Neural crest cell (in vitro differentiated cells): ENCODE results near the gene VPS45. TPM values are rescaled to one million over a fixed set of nuclear protein-coding genes. Genes with fewer than 3 reads are reported as not detected.

ENCODE experiments used
- DNase-seq: peaks from one replicate; pipeline ENCODE4 v3.0.0; 2021; ENCODE audit warnings: low read depth, mixed read lengths, low spot score
- H3K27ac Mint-ChIP-seq: one replicate; pipeline ENCODE4 v1.8.0; 2021; ENCODE audit warnings: mild to moderate bottlenecking, mixed read lengths; ENCODE audit not compliant: unreplicated experiment
- H3K27me3 Mint-ChIP-seq: 2 replicates; pipeline ENCODE4 v1.8.0; 2021; ENCODE audit warnings: low read depth, mild to moderate bottlenecking, mixed read lengths
- H3K36me3 Mint-ChIP-seq: 2 replicates; pipeline ENCODE4 v1.8.0; 2021; ENCODE audit warnings: low read depth, mild to moderate bottlenecking, mixed read lengths
- H3K4me1 Mint-ChIP-seq: 2 replicates; pipeline ENCODE4 v1.8.0; 2021; ENCODE audit warnings: mixed read lengths
- H3K4me3 Mint-ChIP-seq: one replicate; pipeline ENCODE4 v1.8.0; 2021; ENCODE audit warnings: mild to moderate bottlenecking, mixed read lengths
- H3K9me3 Mint-ChIP-seq: 2 replicates; pipeline ENCODE4 v1.8.0; 2021; ENCODE audit warnings: mixed read lengths
- CTCF ChIP-seq: fragments of 200-600 bp; sonication (generic); conservative IDR thresholded peaks from 2 replicates; pipeline ENCODE4 v1.5.0; 2021; ENCODE audit warnings: antibody characterized with exemption, mild to moderate bottlenecking
- total RNA-seq: library from RNA; stranded (reverse); gene quantifications from 2 replicates; pipeline ENCODE4 v1.2.1, GENCODE V29; 2021

Gene VPS45
- total RNA-seq, 1 donor from 2014 or later: 48.8 TPM

DNA sequence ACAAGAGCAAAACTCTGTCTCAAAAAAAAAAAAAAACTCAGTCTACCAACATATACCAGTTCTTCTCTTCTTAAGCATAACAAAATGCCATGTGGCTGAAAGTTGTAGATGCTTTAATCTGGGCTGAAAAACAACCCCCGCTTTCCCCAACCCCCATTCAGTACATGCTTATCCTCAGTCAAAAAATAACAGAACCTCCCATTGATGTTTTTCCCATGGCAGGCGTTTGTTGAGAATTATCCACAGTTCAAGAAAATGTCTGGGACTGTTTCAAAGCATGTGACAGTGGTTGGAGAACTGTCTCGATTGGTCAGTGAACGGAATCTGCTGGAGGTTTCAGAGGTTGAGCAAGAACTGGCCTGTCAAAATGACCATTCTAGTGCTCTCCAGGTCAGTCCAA, 14.9 kb downstream of the VPS45 start:
- Mint-ChIP-seq H3K4me1 (peaks cover 8% of the 10 kb centered on the region), H3K27ac (no peak overlapping the region), H3K9me3 (no peaks in the 10 kb centered on the region), H3K27me3 (no peaks in the 10 kb centered on the region), H3K36me3 (peaks cover 9% of the 10 kb centered on the region), H3K4me3 (no peak overlapping the region)
- TF ChIP-seq CTCF: no peak
- DNase-seq: no peak

- DNase-seq: no peak
- Mint-ChIP-seq H3K27ac (no peak overlapping the region), H3K4me1 (peaks cover 8% of the 10 kb centered on the region), H3K27me3 (no peaks in the 10 kb centered on the region), H3K36me3 (peaks cover 10% of the 10 kb centered on the region), H3K4me3 (no peak overlapping the region), H3K9me3 (no peaks in the 10 kb centered on the region)
- TF ChIP-seq CTCF: no peak
Measured at GRCh38 chr1:150083907-150084306, 16.3 kb downstream of the VPS45 start.

- peaks cover 8% of the 10 kb centered on the region for H3K4me1 Mint-ChIP-seq
- H3K27me3 Mint-ChIP-seq: no peaks in the 10 kb centered on the region
- no peak overlapping the region for H3K27ac Mint-ChIP-seq
- H3K4me3 Mint-ChIP-seq: no peak overlapping the region
- H3K9me3 Mint-ChIP-seq: no peaks in the 10 kb centered on the region
- DNase-seq: no peak
- no peak for TF ChIP-seq CTCF
- peaks cover 9% of the 10 kb centered on the region for H3K36me3 Mint-ChIP-seq
Measured at GRCh38 chr1:150085406-150085805, 17.8 kb downstream of the VPS45 start.

DNA sequence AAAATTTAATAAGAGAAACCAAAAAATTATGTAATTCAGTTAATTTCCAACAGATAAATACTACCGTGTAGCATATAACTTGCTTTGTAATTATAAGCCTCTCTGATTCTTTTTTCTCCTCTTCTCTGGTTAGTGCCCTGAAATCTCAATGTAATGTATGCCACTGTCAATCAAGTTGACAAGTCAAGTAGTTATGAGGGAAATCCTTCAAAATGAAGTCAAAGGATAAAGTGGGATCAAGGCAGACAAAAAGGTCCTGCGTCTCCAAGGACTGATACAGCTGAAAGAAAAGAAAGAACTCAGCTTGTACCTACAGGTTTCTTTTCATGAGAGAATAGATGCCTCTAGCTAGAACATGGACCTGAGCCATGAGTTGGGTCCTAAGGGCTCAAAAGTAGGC, 19.8 kb downstream of the VPS45 start:
- DNase-seq: no peak
- H3K27ac Mint-ChIP-seq: no peak overlapping the region
- no peaks in the 10 kb centered on the region for H3K27me3 Mint-ChIP-seq
- H3K9me3 Mint-ChIP-seq: no peaks in the 10 kb centered on the region
- H3K4me3 Mint-ChIP-seq: no peak overlapping the region
- peaks cover 8% of the 10 kb centered on the region for H3K4me1 Mint-ChIP-seq
- TF ChIP-seq CTCF: no peak
- H3K36me3 Mint-ChIP-seq: peaks cover 11% of the 10 kb centered on the region

GRCh38 chr1:150089846-150090520, 22.4 kb downstream of the VPS45 start:
- H3K9me3 Mint-ChIP-seq: no peaks in the 10 kb centered on the region
- H3K4me1 Mint-ChIP-seq: peaks cover 8% of the 10 kb centered on the region
- no peak overlapping the region for H3K27ac Mint-ChIP-seq
- DNase-seq: no peak
- H3K4me3 Mint-ChIP-seq: no peak overlapping the region
- H3K27me3 Mint-ChIP-seq: no peaks in the 10 kb centered on the region
- no peak for TF ChIP-seq CTCF
- H3K36me3 Mint-ChIP-seq: peaks cover 11% of the 10 kb centered on the region
